DMS153 treated with DMSO at 0.1 percent for 48 hours (cell line): ENCODE results near the gene ARMH3.

Experiments used
- DNase-seq: peaks from one replicate; lab custom pipeline; 2025; ENCODE audit not compliant: unreplicated experiment; lab: John Stamatoyannopoulos, UW

ARMH3 gene

DNA sequence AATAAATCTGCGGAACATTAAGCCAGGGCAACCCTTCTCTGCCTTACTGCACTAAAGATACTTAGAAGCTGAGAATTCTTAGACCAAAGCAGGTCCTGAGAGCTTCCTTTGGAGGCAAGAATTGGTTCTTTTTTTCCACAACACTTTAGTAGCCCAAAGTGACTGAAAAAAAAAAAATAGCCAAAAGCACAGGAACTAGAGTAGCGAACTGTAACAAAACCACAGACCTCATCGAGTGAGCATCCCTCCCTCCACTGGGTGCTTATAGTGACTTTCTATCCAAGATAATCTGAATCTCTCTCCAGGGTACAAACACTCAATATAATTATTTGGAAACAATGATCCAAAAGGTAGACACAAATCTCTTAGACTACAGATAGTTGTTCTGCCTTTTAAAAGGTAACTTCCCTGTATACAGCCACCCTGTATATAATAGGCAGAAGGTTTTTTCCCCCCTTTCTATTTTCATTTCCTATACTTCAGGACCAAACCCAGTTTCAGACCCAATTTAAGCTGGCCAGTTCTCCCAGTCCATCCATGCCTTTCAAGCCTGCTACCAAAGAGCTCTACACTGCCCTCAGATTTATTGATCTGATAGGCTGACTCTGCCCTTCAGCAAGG, 180.8 kb downstream of the ARMH3 start:
- DNase-seq, result no peak

DNA sequence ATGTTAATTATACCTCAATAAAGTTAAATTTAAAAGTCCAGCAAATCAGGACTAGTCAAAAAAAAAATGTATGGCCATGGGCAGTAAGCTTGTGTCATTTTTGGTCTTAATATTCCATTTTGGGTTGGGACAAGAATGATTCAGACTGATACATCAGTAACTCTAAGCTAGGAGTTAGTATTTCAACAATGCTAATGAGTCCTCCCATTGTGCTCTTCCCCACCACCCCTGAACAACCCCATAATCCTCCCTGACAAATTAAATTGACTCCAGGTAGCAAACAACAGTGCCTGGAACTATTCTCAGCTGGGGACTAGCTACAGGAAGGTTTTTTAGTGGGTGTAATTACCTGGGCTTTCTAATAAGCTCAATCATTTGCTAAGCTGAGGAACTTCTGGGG, 181.7 kb downstream of the ARMH3 start:
- DNase-seq, result no peak

DNA sequence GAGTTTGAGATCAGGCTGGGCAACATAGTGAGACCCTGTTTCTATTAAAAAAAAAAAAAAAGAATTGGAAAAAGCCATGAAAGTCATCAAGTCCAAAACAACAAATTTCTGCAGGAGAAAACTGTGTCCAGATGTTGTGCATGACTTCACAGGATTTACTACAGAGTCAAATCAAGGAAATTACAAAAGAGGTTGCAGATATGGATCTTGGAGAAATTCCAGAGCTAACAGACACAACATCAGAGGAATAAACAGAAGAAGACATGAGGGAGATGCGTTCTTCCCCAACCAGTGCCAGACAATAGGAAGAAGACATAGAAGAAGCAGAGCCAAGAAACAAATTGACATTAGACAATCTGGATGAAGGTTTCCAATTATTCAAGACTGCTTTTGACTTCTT, 188.0 kb downstream of the ARMH3 start:
- no peak for DNase-seq

DNA sequence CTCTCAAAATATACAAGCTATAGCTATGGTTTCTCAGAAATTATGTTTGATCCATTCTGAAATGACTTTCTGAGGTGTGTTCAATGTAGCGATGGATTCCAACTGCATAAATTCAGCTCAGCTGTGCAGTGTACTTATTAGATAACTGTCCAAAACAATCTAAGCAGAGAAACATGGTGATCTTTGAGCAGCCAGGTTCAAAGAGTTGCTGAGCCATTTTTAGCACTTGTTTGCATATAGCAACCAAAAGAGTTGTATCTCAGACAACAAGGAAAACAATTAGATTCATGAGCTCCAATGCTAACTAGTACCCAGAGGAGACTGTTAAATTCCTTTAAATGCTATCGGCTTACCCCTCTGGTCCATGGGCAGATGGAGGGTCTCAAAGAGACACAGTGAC, 196.4 kb downstream of the ARMH3 start:
- DNase-seq, result no peak

DNA sequence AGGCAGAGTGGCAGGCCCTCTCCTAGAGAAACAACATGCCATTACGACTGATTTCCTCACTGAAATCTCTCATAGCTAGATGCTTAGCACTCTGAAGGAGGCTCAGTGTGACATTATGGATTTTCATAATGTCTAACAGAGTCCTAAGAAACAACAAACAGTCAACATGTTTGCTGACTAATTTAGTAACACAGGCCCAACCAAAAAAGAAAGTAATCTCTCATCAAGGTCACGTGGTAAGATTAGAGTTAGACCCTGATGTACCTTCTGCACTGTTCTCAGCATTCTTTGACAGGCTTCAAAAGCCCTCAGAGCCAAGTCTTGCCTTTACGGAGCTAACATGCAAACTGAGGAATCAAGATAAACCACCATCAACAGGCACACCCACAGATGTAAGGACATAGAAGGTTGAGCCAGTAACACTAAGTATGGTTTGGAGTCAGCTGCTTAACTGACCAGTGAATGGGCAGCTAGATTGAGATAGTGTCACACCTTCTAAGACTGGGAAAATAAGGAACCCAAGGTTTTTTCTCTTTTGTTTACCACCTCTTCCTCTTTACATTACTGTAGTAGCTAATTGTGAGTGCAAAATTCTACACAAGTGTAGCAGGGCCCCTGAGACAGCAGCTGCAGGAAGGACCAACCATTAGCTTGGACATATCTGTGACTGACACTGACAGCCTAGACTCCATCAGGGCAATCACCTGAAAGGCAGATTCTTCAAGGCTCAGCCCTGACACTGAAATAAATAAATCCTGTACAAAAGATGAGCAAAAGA, 197.1 kb downstream of the ARMH3 start:
- DNase-seq, result no peak

DNA sequence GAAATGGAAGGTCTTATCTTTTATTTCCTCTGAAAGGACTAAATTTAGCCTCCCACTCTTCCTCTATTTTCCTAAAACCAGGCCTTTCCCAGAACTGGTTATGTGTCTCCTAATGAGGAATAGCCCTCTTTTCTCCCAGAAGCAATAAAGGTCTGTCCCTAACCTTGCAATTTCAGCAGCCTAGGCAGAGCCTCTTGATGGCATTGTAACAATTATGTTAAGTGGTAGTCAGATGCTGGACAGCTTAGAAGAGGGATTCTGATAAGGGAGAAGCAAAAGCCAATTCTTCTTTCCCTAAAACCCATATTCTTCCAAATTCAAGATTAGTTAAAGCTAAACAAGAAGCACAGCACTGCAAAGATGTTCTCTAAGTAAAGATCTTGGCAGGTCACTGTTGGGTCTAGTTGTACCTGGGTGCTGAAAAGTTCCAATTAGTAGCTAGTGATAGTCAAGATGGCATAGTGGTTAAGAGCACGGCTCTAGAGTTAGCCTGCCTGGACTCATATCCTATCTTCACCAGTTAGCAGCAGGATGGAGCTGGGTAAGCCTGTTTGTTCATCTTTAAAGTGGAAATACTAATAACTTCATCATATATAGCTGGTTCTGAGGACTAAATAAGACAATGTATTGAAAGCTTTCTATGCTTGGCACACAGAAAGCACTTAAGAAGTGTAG, 198.0 kb downstream of the ARMH3 start:
- no peak for DNase-seq

DNA sequence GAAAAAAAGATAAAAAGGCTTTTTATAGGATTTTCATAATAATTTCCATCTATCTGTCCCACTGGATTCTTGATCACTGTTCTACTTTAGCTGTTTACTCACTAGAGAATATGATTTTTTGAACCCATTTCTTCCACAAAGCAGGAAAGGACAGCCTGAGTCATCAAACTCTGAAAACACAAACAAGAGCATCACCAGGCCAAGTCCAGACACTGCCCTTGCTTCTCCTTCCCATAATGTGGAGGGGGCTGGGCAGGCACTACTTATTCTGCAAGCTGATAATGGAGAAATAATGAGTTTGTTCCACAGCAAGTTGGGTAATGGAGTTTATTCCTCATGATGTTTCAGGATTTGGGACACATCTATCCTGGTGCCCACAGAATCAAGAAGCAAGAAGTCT, 199.3 kb downstream of the ARMH3 start:
- DNase-seq, result no peak

DNA sequence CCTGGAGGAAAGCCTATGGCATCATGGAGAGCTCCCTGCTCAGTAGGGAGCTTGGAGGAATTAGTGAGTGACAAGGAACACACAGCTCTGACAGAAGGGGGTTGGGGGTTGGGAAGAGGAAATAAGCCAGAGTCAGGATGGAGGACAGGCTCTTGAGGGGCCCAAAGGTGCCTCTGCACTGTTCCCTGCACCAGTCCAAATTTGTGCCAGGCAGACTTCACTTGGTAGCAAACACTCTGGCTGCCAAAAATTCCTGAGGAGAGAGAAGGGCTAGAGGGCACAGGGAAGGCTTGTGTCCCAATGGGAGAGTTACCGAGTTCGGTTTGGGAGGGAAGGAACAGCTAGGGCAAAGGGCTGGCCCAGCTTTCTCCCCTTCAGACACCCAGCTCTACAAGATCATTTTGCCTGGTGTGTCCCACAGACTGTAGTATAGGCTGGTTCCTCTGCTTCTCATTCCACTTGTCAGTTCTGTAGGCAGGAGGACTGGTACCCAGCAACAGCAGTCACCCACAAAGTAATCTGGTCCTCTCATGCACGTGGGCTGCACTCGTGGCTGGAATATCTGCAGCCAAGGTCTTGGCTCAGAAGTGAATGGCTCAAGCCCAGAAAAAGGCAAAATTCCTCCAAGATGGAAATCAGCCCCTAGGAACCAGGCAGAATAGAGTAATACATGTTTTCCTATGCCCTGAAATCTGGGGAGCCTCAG, 204.4 kb downstream of the ARMH3 start:
- DNase-seq, result no peak

DNA sequence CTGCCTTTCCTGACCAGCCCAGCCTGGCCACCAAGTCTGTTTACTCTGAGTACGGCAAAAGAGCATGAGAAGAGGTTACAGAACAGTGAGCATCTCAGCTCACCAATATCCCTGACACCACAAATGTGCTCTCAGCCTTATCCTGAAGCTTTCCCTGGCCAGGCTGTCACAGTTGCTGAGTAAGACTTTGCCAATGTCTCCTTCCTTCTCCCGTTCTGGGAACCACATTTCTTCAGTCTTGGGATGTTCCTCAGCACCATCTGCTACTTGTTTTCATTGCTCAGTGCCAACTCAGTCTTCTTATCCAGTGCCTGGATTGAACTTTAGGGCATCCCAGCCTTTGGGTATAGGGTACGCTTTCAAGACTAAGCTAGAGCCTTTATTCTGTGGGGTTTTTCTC, 205.2 kb downstream of the ARMH3 start:
- DNase-seq, result no peak

DNA sequence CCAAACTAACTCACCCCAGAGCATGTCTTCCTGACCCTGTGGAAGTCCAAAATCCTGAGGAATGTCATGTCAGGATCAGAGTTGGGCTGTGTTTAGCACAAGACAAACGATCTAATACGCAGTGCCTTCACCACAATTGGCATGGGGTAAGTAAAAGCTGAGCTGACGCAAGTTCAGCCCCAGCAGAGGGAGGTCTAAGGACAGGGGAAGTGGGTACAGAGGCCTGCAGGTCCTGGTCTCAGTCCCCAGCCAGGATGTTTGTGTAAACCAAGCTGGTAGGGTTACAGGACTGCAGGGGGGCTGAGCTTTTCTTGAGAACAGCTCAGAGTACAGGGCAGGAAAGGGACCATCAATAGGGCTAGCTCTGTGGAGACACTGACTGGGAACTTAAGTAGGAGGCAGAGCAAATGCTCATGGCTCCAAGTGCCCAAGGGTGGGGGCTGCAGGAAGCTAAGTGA, 207.1 kb downstream of the ARMH3 start:
- DNase-seq, result no peak

DNA sequence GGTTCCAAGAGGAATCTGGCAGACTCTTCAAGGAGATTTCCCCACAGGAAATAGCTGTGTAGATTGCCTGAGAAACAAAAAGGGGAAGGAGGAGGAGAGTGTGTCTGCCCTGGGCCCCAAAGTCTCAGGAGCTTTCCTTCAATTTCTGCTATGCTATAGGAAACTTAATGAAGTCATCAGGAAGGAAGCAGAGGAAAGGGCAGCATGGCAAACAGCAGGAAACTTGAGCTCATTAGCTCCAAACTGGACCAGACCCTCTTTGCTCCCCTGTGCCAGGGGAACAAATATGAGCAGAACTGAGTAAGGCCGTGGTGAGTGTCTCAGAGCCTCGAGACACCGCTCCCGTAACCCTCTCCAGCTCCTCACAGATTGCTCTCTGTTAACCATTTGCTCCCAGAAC, 207.6 kb downstream of the ARMH3 start:
- DNase-seq, result no peak

DNA sequence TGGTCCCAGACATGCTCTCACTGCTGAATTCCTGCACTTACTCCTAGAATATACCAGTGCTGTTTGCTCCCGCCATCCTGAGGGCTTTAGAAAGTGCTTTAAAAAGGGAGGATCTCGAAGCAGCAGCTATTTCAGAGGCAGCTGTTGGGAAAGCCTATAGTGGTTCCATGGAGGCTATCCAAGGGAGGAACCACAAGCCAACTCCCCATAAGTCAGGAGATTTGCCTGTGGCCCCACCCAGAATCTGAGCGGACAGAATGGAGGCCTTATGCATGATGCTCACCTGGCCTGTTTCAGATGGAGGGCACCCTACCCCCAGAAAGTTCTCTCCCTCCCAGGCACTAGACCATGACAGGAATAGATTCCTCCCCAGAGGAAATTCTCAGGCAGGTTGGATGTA, 210.1 kb downstream of the ARMH3 start:
- no peak for DNase-seq

DNA sequence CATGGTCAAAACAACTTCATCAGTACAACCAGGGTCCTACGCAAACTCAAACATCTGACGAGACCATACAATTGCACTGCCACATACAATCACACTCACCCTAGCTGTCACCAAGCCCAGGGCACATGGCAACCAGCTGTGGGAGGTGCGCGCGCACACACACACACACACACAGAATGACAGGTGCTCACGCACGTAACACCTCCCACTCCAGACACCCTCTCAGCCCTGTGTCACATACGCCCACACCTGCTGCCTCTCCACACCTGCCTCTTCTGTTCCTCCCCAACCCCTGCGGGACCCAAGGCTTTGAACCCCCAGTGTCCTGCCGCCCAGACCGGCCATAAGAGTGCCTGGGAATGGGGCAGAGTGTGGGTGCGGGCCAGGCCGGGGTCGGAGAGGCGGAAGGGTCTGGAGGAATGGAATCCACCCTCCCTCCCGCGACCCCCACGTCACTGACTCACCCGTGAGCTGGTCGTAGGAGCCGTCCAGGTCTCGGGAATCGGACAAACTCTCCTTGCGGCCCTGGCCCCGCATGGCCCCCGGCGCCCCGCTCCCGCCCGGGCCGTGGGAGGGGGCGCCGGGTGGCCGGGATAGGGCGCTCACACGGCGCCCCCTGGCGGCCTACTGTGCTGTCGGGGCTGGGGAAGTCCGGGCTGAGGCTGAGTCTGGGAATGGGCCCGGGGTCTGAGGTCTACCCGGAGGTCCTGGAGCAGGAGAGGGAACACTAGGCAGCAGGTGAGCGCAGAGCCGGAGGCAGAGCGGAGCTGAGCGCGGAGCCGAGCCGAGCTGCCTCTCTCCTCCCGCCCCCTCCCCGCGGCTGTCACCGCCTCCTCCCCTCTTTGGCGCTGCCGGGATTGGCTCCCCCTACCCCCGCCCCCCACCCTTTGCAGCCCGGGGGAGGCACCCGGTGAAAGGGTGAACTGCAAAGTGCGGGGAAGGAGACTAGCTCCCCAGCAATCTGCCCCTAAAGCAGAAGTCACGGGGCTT, 212.6 kb downstream of the ARMH3 start, which contains the start of gene KCNIP2:
Gene KCNIP2, minus strand, starts transcription at position 769 of the 990 bp plus-strand sequence. Its CDS starts 232 bp downstream, at position 537.
- DNase-seq, result no peak

DNA sequence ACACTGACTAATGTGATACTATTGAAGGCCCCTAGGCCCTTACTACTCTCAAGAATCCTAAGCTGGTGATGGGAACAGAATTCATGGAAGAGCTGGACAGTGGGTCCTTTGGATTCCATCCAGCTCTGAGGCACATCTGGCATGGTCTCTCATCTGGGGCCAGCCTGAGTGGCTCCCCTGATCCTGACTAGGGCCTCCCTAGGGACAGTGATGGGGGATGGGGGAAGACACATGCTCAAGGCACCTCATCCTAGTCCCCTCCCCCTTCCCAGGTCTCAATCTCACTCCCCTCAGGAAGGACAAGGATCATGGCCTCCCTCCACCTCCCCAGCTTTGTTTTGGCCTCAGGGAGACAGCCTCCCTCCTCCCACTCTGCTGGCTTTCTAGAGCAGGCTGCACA, 214.1 kb downstream of the ARMH3 start:
- no peak for DNase-seq

DNA sequence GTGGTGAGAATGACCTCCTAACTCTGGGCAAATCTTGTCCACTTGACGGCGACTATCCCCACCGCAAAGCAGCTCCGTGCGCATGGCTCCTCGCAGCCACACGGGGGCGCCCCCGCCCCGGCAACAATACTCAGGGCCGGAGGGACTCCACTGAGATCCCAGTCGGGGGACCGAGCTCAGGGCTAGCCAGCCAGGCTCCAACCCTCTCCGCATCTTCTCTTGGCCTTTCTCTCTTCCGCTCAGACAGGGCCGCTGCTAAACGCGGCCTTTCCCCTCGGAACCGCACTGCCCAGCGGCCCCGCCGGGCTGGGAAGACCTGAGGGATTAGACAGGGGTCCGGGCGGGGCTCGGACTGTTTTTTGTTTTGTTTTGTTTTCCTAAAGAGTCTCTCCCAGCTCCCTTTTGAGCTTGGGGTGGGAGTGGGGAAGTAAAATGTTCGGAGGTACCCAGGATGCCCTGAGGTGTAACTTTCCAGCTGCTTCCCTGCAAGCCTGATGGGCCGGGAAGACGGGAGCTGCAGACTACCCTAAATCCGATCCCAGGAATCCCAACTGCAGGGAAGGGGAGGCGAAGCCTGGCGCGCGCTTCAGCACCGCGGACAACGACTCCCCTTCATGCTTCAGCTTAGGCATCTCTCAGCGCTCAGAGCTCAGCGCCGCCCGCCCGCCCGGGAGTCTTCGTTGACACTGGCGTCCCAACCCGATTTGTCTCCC, 215.1 kb downstream of the ARMH3 start:
- DNase-seq, result peak; percentile 70

DNA sequence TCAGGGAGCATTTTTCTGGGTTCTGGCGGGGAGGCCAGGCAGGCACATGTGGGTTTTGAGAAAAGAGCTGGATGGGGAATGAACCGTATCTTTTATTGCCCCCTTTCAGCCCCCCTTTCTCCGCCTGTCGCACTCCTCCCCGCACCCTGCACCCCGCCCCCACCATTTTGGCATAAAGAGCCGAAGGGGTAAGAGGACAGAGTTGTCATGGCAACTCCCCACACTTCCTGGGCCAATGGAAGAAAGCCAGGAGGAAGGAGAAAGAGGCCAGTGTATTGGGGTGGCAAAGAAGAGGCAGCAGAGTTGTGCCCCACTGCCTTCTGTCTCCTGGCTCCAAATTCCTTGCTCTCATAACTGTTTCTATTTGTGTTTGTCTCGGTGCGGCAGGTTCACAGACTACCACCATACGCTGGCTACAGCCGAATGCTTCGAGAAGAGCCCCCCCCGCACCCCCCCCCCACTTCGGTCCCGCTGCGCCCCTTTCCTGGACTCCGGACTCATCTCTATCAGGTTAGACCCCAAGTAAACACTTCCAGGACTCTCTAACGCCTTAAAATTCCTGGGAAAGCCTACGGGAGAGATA, 215.8 kb downstream of the ARMH3 start:
- DNase-seq, result peak; percentile 14

DNA sequence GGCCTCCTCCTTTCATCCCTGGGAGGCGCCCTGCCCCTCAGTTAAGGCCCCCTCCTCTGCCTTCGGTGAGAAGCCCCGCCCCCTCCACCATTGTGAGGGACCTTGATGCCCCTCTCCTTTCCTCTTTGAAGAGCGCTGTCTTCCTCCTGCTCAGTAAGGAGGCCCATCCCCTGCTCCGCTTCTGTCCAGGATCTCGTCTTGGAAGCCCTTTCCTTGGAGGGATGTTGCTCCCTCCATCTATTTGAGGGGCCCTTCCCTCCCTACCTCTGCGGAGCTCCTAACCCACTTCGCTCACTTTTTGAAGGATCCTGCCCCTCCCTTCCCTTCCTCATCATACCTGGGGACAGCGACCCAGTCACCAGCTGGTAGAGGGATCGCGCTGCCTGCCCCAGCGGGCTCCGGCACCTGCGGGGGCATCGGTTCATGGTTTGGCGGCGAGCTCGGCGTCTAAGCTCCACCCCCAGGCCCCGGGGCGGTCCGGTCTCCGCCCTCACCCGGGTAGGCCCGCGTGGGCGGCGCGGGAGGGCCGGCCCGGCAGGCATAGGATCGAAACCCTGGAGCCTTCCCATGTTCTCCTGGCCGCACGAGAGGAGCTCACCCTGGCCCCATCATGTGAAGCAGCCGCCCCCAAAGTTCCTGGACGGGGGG, 216.4 kb downstream of the ARMH3 start:
- no peak for DNase-seq

DNA sequence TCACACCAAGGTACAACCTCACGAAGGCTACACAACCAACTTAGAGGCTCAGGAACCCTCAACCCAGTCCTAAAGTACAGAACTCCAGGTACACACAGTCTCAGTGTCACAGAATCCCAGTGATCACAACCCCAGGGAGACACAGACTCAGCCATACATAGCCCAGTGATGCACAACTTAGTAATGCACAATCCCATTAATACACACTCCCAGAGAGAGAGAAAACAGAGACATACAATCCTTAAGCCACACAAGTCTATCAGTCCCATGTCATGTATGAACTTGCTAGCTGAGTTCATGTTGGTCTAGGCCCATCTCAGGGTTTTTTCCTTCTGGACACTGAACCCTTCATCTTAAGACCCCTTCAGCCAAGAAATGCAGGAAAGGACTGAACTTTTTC, 217.0 kb downstream of the ARMH3 start:
- DNase-seq, result no peak
